ENCODE data around the gene SELENON. TPM values are rescaled to one million over a fixed set of nuclear protein-coding genes. Genes with fewer than 3 reads are reported as not detected.

SELENON gene
- total and polyA plus RNA-seq, 8 donors, result 85.2 to 107 (median 96.4) TPM

DNA sequence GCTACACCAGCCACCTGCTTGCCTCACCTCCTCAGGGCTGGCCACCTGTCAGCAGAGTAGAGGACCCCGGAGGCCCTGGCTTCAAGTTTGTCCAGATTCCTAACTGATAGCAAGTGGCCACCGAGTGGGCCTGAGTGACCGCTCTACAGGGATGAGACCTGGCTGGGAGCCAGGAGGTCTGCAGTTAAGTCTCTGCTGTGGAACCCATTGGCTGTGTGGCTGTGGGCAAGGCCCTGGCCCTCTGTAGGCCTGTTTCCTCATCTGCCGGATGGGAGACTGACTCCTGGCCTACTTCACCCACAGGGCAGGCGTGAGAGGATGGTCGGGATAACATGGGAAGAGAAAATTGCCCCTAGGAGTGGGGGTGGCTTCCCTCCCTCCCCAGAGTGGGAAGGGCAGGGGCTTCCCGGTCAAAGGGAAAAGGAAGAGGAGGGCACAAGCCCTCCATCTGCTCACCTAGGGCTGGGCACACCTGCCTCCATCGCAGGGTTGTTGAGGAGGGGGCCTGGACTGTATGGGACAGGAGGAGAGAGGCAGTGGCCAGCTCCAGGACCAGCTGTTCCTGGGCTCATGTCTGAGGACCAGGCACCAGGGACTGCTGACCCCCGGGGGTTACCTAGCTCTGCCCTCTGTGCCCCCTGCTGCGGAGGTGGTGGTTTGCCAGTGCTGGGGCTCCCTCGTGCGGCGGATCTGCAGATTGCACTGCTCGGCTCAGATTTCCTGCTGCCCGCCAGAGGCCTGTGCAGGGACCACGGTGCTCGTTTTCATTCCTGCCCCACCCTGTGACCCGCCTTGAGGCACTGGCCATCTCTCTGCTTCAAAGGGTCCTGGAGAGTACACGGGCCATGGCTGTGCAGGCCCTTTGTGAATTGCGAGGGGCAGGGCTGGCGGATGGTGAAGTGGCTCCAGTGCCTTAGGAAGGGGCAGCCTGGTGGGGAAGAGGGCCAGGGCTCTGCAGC is 10.6 kb downstream of the SELENON start:
- Histone ChIP-seq H3K4me3 (no peak overlapping the region), H3K9me3 (no peaks in the 10 kb centered on the region), H3K36me3 (peaks cover 0 to 87% of the 10 kb centered on the region in 2 donors), H3K4me1 (peaks cover 8 to 36% of the 10 kb centered on the region in 2 donors), H3K27ac (no peak overlapping the region), H3K27me3 (no peaks in the 10 kb centered on the region)
- intact Hi-C loops (cut with DNase I), result no loop called here
- peak; percentile 46 to 93 (median 66) for DNase-seq
- peak; percentile 81 for ATAC-seq
- TF ChIP-seq, protein P1, sequence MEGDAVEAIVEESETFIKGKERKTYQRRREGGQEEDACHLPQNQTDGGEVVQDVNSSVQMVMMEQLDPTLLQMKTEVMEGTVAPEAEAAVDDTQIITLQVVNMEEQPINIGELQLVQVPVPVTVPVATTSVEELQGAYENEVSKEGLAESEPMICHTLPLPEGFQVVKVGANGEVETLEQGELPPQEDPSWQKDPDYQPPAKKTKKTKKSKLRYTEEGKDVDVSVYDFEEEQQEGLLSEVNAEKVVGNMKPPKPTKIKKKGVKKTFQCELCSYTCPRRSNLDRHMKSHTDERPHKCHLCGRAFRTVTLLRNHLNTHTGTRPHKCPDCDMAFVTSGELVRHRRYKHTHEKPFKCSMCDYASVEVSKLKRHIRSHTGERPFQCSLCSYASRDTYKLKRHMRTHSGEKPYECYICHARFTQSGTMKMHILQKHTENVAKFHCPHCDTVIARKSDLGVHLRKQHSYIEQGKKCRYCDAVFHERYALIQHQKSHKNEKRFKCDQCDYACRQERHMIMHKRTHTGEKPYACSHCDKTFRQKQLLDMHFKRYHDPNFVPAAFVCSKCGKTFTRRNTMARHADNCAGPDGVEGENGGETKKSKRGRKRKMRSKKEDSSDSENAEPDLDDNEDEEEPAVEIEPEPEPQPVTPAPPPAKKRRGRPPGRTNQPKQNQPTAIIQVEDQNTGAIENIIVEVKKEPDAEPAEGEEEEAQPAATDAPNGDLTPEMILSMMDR (IDR thresholded peaks at IDR 0.05), result peak; percentile 92 to 94

GRCh38 chr1:25811384-25812082 is 11.5 kb downstream of the SELENON start:
- H3K27ac ChIP-seq, result no peak overlapping the region
- ATAC-seq, result no peak
- TF ChIP-seq, protein P1 (IDR thresholded peaks at IDR 0.05), result no peak
- H3K36me3 ChIP-seq, result peaks cover 0 to 86% of the 10 kb centered on the region in 2 donors
- H3K4me3 ChIP-seq, result no peak overlapping the region
- intact Hi-C loops (cut with DNase I), result no loop called here
- no peaks in the 10 kb centered on the region for H3K9me3 ChIP-seq
- H3K27me3 ChIP-seq, result no peaks in the 10 kb centered on the region
- H3K4me1 ChIP-seq, result peaks cover under 1 to 28% of the 10 kb centered on the region in 2 donors
- no peak for DNase-seq

DNA sequence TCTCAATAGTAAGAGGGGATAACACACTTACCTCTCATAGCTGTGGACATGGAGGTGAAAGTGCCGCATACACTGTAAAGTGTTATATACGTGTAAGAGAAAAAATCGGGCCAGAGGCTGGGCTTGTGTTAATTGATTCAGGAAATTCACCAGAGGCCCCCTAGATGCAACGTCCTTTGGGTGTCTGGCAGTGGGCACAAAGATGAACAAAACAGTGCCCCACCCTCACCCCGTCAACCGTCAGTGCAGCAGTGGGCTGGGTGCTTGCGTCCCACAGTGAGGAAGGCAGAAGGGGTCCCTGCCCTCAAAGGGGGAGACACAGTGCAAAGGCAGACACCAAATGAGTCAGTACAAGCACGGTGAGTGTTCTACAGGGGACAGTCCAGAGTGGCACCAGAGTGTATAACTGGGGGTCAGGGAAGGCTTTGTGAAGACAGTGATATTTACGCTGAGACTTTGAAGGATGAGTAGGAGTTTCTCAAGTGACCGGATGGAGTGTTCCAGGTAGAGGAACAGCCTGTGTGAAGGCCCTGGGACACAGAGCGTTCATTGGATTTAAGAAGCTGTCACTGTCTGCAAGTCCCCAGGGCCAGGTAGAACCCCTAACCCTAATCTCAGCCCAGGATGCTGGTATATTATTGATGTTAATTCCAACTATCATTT is 13.2 kb downstream of the SELENON start:
- TF ChIP-seq, protein P1 (IDR thresholded peaks at IDR 0.05), result no peak
- intact Hi-C loops (cut with DNase I), result no loop called here
- Histone ChIP-seq H3K4me3 (no peak overlapping the region), H3K4me1 (peaks cover 0 to 33% of the 10 kb centered on the region in 2 donors), H3K36me3 (peaks cover 0 to 69% of the 10 kb centered on the region in 2 donors), H3K27ac (no peak overlapping the region), H3K27me3 (no peaks in the 10 kb centered on the region), H3K9me3 (no peaks in the 10 kb centered on the region)
- DNase-seq, result no peak
- ATAC-seq, result no peak

- intact Hi-C loops (cut with DNase I), result no loop called here
- no peaks in the 10 kb centered on the region for H3K27me3 ChIP-seq
- ATAC-seq (no peak), DNase-seq (no peak)
- TF ChIP-seq, protein P1 (IDR thresholded peaks at IDR 0.05), result no peak
- H3K27ac ChIP-seq, result no peak overlapping the region
- peaks cover 0 to 62% of the 10 kb centered on the region in 2 donors for H3K36me3 ChIP-seq
- no peak overlapping the region for H3K4me3 ChIP-seq
- peaks cover 0 to 39% of the 10 kb centered on the region in 2 donors for H3K4me1 ChIP-seq
- no peaks in the 10 kb centered on the region for H3K9me3 ChIP-seq
These were observed 13.9 kb downstream of the SELENON start for GRCh38 chr1:25813734-25814471.

All from left lung (tissue), 10 donors.